Activated gamma-delta T cell (primary cell): ENCODE data around the gene EXOSC5.

Experiments used
- DNase-seq: peaks from one replicate; lab custom pipeline; 2025; lab: John Stamatoyannopoulos, UW

Gene EXOSC5

GRCh38 chr19:41341669-41342490 is 55.3 kb downstream of the EXOSC5 start:
- DNase-seq, result no peak

- no peak for DNase-seq
Observed at GRCh38 chr19:41339936-41340335, 57.2 kb downstream of the EXOSC5 start.
